ENCODE data around the gene CNGB1. TPM values are rescaled to one million over a fixed set of nuclear protein-coding genes. Genes with fewer than 3 reads are reported as not detected.

CNGB1 gene
- total RNA-seq, 1 experiment from 2014 or later: not detected

DNA sequence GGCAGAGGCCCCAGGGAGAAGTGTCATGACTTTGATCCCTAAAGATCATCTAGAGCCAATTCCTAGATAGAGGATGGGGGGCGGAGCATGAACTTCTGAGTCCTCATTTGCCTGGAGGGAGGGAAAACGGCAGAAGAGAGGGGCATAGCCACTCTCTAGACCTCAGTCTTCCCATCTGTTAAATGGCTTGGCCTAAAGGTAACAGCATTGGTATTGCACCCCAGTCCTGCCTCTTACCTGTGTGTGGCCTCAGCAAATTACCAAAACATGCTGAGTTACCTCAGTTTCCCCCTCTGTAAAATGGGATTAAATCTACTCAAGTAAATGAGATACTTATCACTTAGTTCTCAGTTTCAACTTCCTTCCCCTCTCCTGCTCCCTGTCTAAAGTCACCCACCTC lies 47.5 kb downstream of the CNGB1 start:
- Histone ChIP-seq H3K79me2 (ENCODE audit: insufficient read depth, low read length) (no peaks in the 10 kb centered on the region), H3K4me1 (ENCODE audit: control insufficient read depth in 1 of 2, insufficient read depth in 2 of 2, low read length in 2 of 2) (no peaks in the 10 kb centered on the region), H2AFZ (ENCODE audit: low read depth, low read length, poor library complexity, severe bottlenecking) (no peak overlapping the region), H3K36me3 (ENCODE audit: control insufficient read depth in 1 of 2, insufficient read depth in 2 of 2, low read length in 2 of 2) (no peaks in the 10 kb centered on the region), H3K4me2 (ENCODE audit: low read length) (no peak overlapping the region), H3K9me2 (ENCODE audit: insufficient read depth) (no peaks in the 10 kb centered on the region), H3K4me3 (replicated peaks in 1 of 2; ENCODE audit: low read depth in 1 of 2, low read length in 2 of 2) (no peak overlapping the region), H3K27me3 (ENCODE audit: insufficient read depth, low read length) (no peaks in the 10 kb centered on the region), H3K9ac (ENCODE audit: low read length) (no peak overlapping the region), H3K9me3 (ENCODE audit: control insufficient read depth in 1 of 2, insufficient read depth in 1 of 2, low read depth in 1 of 2, low read length in 2 of 2) (no peaks in the 10 kb centered on the region), H4K20me1 (ENCODE audit: insufficient read depth) (no peaks in the 10 kb centered on the region), H3K27ac (ENCODE audit: low read depth, low read length) (no peak overlapping the region)
- DNase-seq (ENCODE audit: low read depth, low spot score) (no peak), ATAC-seq (no peak)
- intact Hi-C loops (cut with micrococcal nuclease): no loop called here
- RAD21 ChIA-PET (ENCODE audit: low non-redundant PET in 1 of 2, low total read pairs in 2 of 2, uncharacterized antibody in 2 of 2, unreplicated experiment in 2 of 2): no interaction called here
- no TSS peak for BruUV-seq (replicated peaks)
- CTCF ChIA-PET: no interaction called here
- TF ChIP-seq FOSL1 (IDR thresholded peaks at IDR 0.05; ENCODE audit: low read depth) (no peak), EGR1 (IDR thresholded peaks at IDR 0.05; ENCODE audit: low read depth) (no peak), JUND (IDR thresholded peaks at IDR 0.05) (no peak), SIN3A (IDR thresholded peaks at IDR 0.05; ENCODE audit: low read depth) (no peak), RAD21 (IDR thresholded peaks at IDR 0.05; ENCODE audit: low read depth) (no peak), SP1 (IDR thresholded peaks at IDR 0.05; ENCODE audit: low read depth) (no peak), ZNF274 (IDR thresholded peaks at IDR 0.05; ENCODE audit: low read depth, low read length) (no peak)
- TF ChIP-seq, protein P1, sequence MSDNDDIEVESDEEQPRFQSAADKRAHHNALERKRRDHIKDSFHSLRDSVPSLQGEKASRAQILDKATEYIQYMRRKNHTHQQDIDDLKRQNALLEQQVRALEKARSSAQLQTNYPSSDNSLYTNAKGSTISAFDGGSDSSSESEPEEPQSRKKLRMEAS (IDR thresholded peaks at IDR 0.05): no peak
- TF ChIP-seq, protein P2, sequence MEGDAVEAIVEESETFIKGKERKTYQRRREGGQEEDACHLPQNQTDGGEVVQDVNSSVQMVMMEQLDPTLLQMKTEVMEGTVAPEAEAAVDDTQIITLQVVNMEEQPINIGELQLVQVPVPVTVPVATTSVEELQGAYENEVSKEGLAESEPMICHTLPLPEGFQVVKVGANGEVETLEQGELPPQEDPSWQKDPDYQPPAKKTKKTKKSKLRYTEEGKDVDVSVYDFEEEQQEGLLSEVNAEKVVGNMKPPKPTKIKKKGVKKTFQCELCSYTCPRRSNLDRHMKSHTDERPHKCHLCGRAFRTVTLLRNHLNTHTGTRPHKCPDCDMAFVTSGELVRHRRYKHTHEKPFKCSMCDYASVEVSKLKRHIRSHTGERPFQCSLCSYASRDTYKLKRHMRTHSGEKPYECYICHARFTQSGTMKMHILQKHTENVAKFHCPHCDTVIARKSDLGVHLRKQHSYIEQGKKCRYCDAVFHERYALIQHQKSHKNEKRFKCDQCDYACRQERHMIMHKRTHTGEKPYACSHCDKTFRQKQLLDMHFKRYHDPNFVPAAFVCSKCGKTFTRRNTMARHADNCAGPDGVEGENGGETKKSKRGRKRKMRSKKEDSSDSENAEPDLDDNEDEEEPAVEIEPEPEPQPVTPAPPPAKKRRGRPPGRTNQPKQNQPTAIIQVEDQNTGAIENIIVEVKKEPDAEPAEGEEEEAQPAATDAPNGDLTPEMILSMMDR (IDR thresholded peaks at IDR 0.05 in 2 of 3, conservative IDR thresholded peaks at IDR 0.05 in 1 of 3; ENCODE audit: borderline replicate concordance in 1 of 3, insufficient read depth in 1 of 3, low read depth in 2 of 3, low read length in 2 of 3): no peak
- TF ChIP-seq, protein P3, sequence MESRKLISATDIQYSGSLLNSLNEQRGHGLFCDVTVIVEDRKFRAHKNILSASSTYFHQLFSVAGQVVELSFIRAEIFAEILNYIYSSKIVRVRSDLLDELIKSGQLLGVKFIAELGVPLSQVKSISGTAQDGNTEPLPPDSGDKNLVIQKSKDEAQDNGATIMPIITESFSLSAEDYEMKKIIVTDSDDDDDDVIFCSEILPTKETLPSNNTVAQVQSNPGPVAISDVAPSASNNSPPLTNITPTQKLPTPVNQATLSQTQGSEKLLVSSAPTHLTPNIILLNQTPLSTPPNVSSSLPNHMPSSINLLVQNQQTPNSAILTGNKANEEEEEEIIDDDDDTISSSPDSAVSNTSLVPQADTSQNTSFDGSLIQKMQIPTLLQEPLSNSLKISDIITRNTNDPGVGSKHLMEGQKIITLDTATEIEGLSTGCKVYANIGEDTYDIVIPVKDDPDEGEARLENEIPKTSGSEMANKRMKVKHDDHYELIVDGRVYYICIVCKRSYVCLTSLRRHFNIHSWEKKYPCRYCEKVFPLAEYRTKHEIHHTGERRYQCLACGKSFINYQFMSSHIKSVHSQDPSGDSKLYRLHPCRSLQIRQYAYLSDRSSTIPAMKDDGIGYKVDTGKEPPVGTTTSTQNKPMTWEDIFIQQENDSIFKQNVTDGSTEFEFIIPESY (IDR thresholded peaks at IDR 0.05; ENCODE audit: extremely low read depth, insufficient replicate concordance, low read length): no peak
- POLR2A ChIA-PET: no interaction called here

All from HCT116 (cell line).